Ascending aorta (tissue), 2 donors: ENCODE measurements around the gene PDIA2. TPM values are rescaled to one million over a fixed set of nuclear protein-coding genes. Genes with fewer than 3 reads are reported as not detected.
"Not testable (repeated sequence)": the region's sequence is repeated elsewhere in the genome, so short reads cannot be mapped to it uniquely, and the experiment has no call there.

ENCODE experiments used
- DNase-seq, 2 donors: peaks; one replicate each; pipeline ENCODE4 v3.0.0-alpha.2; 2019; ENCODE audit warnings: low spot score in 2 of 2
- H3K27ac ChIP-seq, 2 donors: fragments of 200-600 bp; sonication (generic); one replicate each; pipeline ENCODE4 v1.5.1; 2016 to 2017; ENCODE audit warnings: mild to moderate bottlenecking in 1 of 2
- H3K27me3 ChIP-seq: fragments of 200-600 bp; sonication (generic); one replicate; pipeline ENCODE4 v1.5.1; 2017
- H3K36me3 ChIP-seq, 2 donors: fragments of 200-600 bp; sonication (generic); one replicate each; pipeline ENCODE4 v1.5.1; 2016
- H3K4me1 ChIP-seq, 2 donors: fragments of 200-600 bp; sonication (generic); one replicate each; pipeline ENCODE4 v1.5.1; 2016 to 2017; ENCODE audit warnings: mild to moderate bottlenecking in 1 of 2
- H3K4me3 ChIP-seq, 2 donors: fragments of 200-600 bp; sonication (generic); one replicate each; pipeline ENCODE4 v1.5.1; 2016 to 2017; ENCODE audit warnings: mild to moderate bottlenecking in 1 of 2
- H3K9me3 ChIP-seq, 2 donors: fragments of 200-600 bp; sonication (generic); one replicate each; pipeline ENCODE4 v1.5.1; 2016
- intact Hi-C: fragments of 100-400 bp; cut with DNase I; formaldehyde crosslinking; loops from one replicate; pipeline ENCODE4 v1.15.1; 2023
- total RNA-seq: library from RNA; depleted of rRNA; stranded (reverse); fragments of >200 nt; gene quantifications from one replicate; pipeline ENCODE4 v1.1.0, GENCODE V29; 2016
- TF ChIP-seq, protein P1 (sequence below), 3 experiments: fragments of 200-600 bp in 2 of 3; fragments of 450-650 bp in 1 of 3; sonication (generic) in 2 of 3; IDR thresholded peaks; one replicate each; pipeline ENCODE4 v1.5.1; 2016 to 2019; ENCODE audit warnings: antibody characterized with exemption in 3 of 3, mild to moderate bottlenecking in 1 of 3, moderate library complexity in 1 of 3

Gene PDIA2
- total RNA-seq, 1 donor from 2014 or later: not detected

DNA sequence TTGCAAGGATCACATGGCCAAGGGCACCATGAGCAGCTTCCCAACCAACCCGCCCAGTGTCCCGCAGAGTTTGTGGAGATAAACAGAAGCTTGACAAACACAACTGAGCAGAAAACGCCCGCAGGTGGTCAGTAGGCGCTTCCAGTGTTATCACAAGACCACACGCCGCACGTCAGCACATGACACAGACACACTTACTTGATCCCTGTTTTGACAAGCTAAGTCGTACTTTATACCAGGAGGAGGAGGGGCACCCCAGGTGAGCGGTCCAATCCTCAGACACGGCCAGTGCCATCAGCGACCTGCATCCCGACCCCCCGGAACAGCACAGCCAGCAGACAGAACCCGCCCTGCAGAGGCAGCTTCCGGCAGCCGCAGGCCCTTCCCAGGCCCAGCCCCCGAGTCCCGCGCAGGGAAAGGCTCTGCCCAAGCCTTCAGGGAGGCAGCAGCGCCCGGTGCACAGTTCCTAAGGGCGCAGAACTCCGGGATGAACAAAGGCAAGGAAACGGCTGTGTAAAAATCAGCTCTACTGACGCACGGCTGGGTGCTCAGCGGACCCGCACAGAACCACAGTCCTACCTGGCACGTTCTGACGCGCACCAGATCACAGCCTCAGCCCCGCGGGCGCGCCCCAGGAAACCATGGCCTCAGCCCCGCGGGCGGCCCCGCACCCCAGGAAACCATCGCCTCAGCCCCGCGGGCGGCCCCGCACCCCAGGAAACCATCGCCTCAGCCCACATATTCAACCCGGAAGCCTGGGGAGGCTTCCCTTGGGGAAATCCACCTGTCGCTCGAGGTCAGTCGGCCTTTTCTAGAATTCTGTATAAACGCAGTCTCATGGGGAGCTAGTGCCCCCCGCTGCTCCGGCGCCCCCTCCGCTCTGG is 41.7 kb downstream of the PDIA2 start:
- Histone ChIP-seq H3K4me3 (peak overlapping the region in 1 of 2 donors; percentile 19), H3K36me3 (no peaks in the 10 kb centered on the region), H3K4me1 (peaks cover 0 to 7% of the 10 kb centered on the region in 2 donors), H3K27ac (no peak overlapping the region), H3K9me3 (no peaks in the 10 kb centered on the region), H3K27me3 (no peaks in the 10 kb centered on the region)
- intact Hi-C loops: no loop called here
- TF ChIP-seq, protein P1, sequence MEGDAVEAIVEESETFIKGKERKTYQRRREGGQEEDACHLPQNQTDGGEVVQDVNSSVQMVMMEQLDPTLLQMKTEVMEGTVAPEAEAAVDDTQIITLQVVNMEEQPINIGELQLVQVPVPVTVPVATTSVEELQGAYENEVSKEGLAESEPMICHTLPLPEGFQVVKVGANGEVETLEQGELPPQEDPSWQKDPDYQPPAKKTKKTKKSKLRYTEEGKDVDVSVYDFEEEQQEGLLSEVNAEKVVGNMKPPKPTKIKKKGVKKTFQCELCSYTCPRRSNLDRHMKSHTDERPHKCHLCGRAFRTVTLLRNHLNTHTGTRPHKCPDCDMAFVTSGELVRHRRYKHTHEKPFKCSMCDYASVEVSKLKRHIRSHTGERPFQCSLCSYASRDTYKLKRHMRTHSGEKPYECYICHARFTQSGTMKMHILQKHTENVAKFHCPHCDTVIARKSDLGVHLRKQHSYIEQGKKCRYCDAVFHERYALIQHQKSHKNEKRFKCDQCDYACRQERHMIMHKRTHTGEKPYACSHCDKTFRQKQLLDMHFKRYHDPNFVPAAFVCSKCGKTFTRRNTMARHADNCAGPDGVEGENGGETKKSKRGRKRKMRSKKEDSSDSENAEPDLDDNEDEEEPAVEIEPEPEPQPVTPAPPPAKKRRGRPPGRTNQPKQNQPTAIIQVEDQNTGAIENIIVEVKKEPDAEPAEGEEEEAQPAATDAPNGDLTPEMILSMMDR (IDR thresholded peaks at IDR 0.05): no peak
- DNase-seq: no peak

DNA sequence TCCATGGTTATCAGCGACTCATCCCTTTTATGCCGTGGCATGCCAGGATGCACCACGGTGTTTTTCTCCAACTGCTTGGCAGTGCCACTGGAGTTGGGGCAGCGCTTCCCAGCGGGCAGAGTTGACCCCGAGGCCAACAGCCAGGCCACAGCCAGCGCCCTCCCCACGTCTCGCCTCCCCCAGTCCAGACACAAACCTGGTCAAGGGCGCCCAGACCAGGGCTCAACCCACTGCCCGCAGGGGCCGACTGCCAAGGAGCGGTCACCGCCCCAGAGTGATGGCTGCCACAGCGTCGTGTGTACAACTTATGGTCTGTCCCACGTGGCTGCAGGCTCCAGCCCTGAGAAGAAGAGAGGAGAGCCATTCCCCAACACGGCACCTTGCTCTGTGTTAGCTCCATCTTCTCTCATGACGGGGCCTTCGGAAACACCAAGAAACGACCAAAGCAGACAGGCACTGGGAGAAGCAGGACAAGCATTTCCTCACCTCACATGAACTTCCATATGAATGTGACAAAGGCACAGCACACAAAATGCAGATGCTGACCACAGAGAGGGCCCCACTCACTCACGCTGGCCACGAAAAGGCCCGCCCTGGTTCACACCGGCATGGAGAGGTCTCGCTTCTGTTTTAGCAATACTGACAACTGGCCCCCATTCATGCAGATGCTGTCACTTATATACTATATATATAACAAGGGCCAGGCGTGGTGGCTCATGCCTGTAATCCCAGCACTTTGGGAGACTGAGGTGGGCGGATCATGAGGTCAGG is 42.6 kb downstream of the PDIA2 start:
- no peaks in the 10 kb centered on the region for H3K36me3 ChIP-seq
- H3K27me3 ChIP-seq: no peaks in the 10 kb centered on the region
- intact Hi-C loops: no loop called here
- TF ChIP-seq, protein P1 (IDR thresholded peaks at IDR 0.05): no peak
- no peak for DNase-seq
- peaks cover 0 to 7% of the 10 kb centered on the region in 2 donors for H3K4me1 ChIP-seq
- no peak overlapping the region for H3K4me3 ChIP-seq
- no peaks in the 10 kb centered on the region for H3K9me3 ChIP-seq
- H3K27ac ChIP-seq: no peak overlapping the region

DNA sequence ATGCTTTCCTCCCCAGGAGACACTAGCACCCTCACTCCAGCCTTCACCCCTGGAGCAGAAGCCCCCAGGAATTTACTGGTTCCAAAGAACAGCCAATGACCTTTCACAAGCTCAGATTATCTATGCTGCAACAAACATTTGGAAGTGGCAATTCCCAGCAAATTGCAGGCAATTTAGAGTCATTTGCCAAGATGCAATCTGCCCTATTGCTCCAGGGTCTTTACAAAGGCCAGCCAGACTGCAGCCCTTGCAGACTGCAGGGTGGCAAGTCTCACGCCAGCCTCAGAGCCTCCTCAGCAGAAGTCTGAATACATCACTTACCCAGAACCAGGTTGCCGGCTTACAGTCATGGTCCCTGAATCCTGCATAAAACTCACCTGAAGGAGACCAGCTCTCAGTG is 47.8 kb downstream of the PDIA2 start:
- no peaks in the 10 kb centered on the region for H3K9me3 ChIP-seq
- TF ChIP-seq, protein P1 (IDR thresholded peaks at IDR 0.05): no peak
- H3K27ac ChIP-seq: no peak overlapping the region
- DNase-seq: no peak
- intact Hi-C loops: no loop called here
- no peak overlapping the region for H3K4me3 ChIP-seq
- no peaks in the 10 kb centered on the region for H3K27me3 ChIP-seq
- H3K36me3 ChIP-seq: no peaks in the 10 kb centered on the region
- H3K4me1 ChIP-seq: peaks cover 0 to 7% of the 10 kb centered on the region in 2 donors

DNA sequence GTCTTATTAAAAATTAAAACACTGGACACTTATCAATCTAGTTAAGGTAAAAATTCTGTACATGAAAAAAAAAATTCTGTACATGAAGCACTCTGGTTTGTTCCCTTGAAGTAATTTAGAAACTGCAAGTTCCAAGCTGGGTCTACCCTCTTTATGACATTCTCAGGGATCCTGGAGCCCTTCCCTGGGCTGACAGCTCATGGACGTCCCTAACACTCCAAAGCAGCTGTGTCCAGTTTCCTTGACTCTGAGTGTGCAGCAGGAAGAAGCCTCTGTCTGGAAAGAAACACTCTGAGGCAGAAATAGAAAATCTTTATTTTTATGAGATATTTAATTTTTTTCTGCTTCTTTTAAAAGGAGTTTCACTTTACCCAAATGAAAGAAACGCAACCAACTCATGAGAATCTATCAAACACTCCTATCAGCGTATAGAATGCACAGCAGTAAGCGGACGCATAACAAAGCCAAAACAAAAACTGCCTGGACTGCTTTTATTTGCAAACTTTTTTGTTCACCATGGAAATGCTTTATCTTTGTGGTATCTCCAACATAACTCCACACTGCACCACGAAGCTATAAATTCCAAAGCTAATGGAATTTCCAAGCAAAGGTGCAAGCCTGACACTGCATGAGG is 48.3 kb downstream of the PDIA2 start:
- DNase-seq, intact Hi-C loops, H3K9me3 ChIP-seq, H3K36me3 ChIP-seq, H3K4me1 ChIP-seq, H3K27me3 ChIP-seq, H3K4me3 ChIP-seq, H3K27ac ChIP-seq: not testable (repeated sequence)

DNA sequence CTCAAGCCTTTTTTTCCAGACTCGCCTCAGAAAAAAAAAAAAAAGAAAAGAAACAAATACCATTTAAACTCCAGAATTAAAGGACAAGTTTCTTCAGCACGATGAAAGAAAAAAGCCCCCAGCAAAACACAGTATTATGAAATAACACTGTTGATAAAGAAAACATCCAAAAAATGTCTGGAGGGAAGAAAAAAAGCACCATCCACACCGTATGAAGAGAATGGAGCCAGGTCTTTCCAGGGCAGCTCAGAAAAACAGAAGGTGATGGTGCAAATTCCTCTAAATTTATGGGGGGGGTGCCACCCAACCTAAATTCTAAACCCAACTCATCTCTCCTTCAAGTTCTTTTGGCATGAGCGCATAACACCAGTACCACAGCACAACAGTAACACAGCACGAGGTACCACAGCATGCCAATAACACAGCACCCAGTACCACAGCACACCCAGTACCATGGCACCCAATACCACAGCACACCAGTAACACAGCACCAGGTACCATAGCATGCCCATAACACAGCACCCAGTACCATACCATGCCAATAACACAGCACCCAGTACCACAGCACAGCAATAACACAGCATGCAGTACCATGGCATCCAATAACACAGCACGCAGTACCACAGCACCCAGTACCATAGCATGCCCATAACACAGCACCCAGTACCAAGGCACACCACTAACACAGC is 50.6 kb downstream of the PDIA2 start:
- no peaks in the 10 kb centered on the region for H3K9me3 ChIP-seq
- no peaks in the 10 kb centered on the region for H3K27me3 ChIP-seq
- TF ChIP-seq, protein P1 (IDR thresholded peaks at IDR 0.05): no peak
- no peak overlapping the region for H3K27ac ChIP-seq
- peaks cover 0 to 3% of the 10 kb centered on the region in 2 donors for H3K4me1 ChIP-seq
- H3K4me3 ChIP-seq: no peak overlapping the region
- DNase-seq: no peak
- intact Hi-C loops: no loop called here
- H3K36me3 ChIP-seq: no peaks in the 10 kb centered on the region

DNA sequence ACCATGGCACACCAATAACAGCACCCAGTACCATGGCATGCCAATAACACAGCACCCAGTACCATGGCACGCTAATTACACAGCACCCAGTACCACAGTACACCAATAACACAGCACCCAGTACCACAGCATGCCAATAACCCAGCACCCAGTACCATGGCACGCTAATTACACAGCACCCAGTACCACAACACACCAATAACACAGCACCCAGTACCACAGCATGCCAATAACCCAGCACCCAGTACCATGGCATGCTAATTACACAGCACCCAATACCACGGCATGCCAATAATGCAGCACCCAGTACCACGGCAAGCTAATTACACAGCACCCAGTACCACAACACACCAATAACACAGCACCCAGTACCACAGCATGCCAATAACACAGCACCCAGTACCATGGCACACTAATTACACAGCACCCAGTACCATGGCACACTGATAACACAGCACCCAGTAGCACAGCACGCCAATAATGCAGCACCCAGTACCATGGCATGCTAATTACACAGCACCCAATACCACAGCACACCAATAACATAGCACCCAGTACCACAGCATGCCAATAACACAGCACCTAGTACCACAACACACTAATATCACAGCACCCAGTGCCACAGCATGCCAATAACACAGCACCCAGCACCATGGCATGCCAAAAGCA is 51.3 kb downstream of the PDIA2 start:
- intact Hi-C loops, H3K9me3 ChIP-seq, H3K27ac ChIP-seq, H3K4me3 ChIP-seq, H3K4me1 ChIP-seq, H3K27me3 ChIP-seq, DNase-seq, H3K36me3 ChIP-seq: not testable (repeated sequence)

DNA sequence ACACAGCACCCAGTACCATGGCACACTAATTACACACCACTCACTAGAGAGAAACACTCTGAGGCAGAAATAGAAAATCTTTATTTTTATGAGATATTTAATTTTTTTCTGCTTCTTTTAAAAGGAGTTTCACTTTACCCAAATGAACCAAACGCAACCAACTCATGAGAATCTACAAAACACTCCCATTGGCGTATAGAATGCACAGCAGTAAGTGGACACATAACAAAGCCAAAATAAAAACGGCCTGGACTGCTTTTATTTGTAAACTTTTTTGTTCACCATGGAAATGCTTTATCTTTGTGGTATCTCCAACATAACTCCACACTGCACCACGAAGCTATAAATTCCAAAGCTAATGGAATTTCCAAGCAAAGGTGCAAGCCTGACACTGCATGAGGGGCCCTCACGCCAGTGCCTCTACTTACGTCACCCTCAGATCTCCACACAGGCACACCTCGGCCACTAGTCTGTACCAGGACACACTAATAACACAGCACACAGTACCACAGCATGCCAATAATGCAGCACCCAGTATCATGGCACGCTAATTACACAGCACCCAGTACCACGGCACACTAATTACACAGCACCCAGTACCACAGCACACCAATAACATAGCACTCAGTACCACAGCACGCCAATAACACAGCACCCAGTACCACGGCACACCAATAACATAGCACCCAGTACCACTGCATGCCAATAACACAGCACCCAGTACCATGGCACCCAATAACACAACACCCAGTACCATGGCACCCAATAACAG is 52.1 kb downstream of the PDIA2 start:
- H3K9me3 ChIP-seq, H3K36me3 ChIP-seq, H3K4me3 ChIP-seq, H3K27me3 ChIP-seq, H3K27ac ChIP-seq, H3K4me1 ChIP-seq, DNase-seq, intact Hi-C loops: not testable (repeated sequence)
